Neural cell (in vitro differentiated cells): ENCODE data around the gene CYP2A6. TPM values are rescaled to one million over a fixed set of nuclear protein-coding genes. Genes with fewer than 3 reads are reported as not detected.

ENCODE experiments used
- H2AFZ ChIP-seq: fragments of 200-600, 300-800 bp; sonication (generic), shearing (Covaris generic); 2 replicates; pipeline ENCODE4 v1.6.0; 2014; ENCODE audit warnings: low read depth, mild to moderate bottlenecking, antibody characterized with exemption, low read length, moderate library complexity
- H3F3A ChIP-seq: fragments of 200-600 bp; shearing (Covaris generic); 2 replicates; pipeline ENCODE4 v1.6.1; 2016; ENCODE audit warnings: mild to moderate bottlenecking, moderate library complexity, mixed read lengths, antibody characterized with exemption, low read length; ENCODE audit not compliant: insufficient read depth, poor library complexity, severe bottlenecking
- H3K27ac ChIP-seq: fragments of 200-600, 300-800 bp; sonication (generic), shearing (Covaris generic); 2 replicates; pipeline ENCODE4 v1.5.1; 2014; ENCODE audit warnings: mild to moderate bottlenecking, low read length, moderate library complexity
- H3K27me3 ChIP-seq: fragments of 300-800, 200-600 bp; sonication (generic), shearing (Covaris generic); 2 replicates; pipeline ENCODE4 v1.6.0; 2014; ENCODE audit warnings: mild to moderate bottlenecking, low read depth, low read length, moderate library complexity; ENCODE audit not compliant: insufficient read depth
- H3K36me3 ChIP-seq: fragments of 300-800, 200-600 bp; sonication (generic), shearing (Covaris generic); 2 replicates; pipeline ENCODE4 v1.5.1; 2014; ENCODE audit warnings: mild to moderate bottlenecking, antibody characterized with exemption, low read length, moderate library complexity; ENCODE audit not compliant: insufficient read depth
- H3K4me2 ChIP-seq: fragments of 300-800, 200-600 bp; sonication (generic), shearing (Covaris generic); 2 replicates; pipeline ENCODE4 v1.6.0; 2014; ENCODE audit warnings: mild to moderate bottlenecking, low read length
- H3K4me3 ChIP-seq: fragments of 300-800, 200-600 bp; sonication (generic), shearing (Covaris generic); 2 replicates; pipeline ENCODE4 v1.5.1; 2014; ENCODE audit warnings: mild to moderate bottlenecking, low read length, moderate library complexity
- H3K79me2 ChIP-seq: fragments of 200-600 bp; shearing (Covaris generic); replicated peaks from 2 replicates; pipeline ENCODE4 v1.6.0; 2014; ENCODE audit warnings: mild to moderate bottlenecking, low read length, moderate library complexity; ENCODE audit not compliant: insufficient read depth
- H3K9ac ChIP-seq: fragments of 300-800, 200-600 bp; sonication (generic), shearing (Covaris generic); 2 replicates; pipeline ENCODE4 v1.6.1; 2016; ENCODE audit warnings: mild to moderate bottlenecking, low read length, mixed read lengths
- H3K9me2 ChIP-seq: fragments of 200-600 bp; shearing (Covaris generic); 2 replicates; pipeline ENCODE4 v1.6.1; 2016; ENCODE audit warnings: mild to moderate bottlenecking, low read length, mixed read lengths; ENCODE audit not compliant: insufficient read depth
- H3K9me3 ChIP-seq: fragments of 200-600, 300-800 bp; sonication (generic), shearing (Covaris generic); 2 replicates; pipeline ENCODE4 v1.6.1; 2016; ENCODE audit warnings: mild to moderate bottlenecking, mixed run types, low read length, moderate library complexity, mixed read lengths
- H4K20me1 ChIP-seq: fragments of 200-600 bp; shearing (Covaris generic); 2 replicates; pipeline ENCODE4 v1.6.1; 2016; ENCODE audit warnings: mild to moderate bottlenecking, mixed run types; ENCODE audit not compliant: insufficient read depth
- EP300 ChIP-seq: fragments of 450-650 bp; conservative IDR thresholded peaks from 2 replicates; pipeline ENCODE4 v1.6.1; 2014; ENCODE audit warnings: antibody characterized with exemption, mild to moderate bottlenecking, moderate library complexity; ENCODE audit not compliant: poor library complexity, severe bottlenecking
- EZH2 ChIP-seq: fragments of 200-600, 300-800 bp; shearing (Covaris generic), sonication (generic); IDR thresholded peaks from 2 replicates; pipeline ENCODE4 v1.6.1; 2014; ENCODE audit warnings: antibody characterized with exemption, low read length, borderline replicate concordance, mild to moderate bottlenecking; ENCODE audit not compliant: insufficient read depth, poor library complexity, severe bottlenecking
- MXI1 ChIP-seq: fragments of 450-650 bp; conservative IDR thresholded peaks from 2 replicates; pipeline ENCODE4 v1.6.1; 2014; ENCODE audit warnings: antibody characterized with exemption, mild to moderate bottlenecking; ENCODE audit not compliant: poor library complexity, severe bottlenecking
- POLR2AphosphoS5 ChIP-seq: IDR thresholded peaks from 2 replicates; pipeline ENCODE4 v1.6.1; 2012
- RAD21 ChIP-seq: fragments of 450-650 bp; conservative IDR thresholded peaks from 2 replicates; pipeline ENCODE4 v1.6.1; 2014; ENCODE audit warnings: antibody characterized with exemption, mild to moderate bottlenecking, moderate library complexity
- SMC3 ChIP-seq: fragments of 450-650 bp; conservative IDR thresholded peaks from 2 replicates; pipeline ENCODE4 v1.6.1; 2014; ENCODE audit warnings: antibody characterized with exemption, mild to moderate bottlenecking, moderate library complexity; ENCODE audit not compliant: poor library complexity
- TAF1 ChIP-seq: IDR thresholded peaks from 2 replicates; pipeline ENCODE4 v1.6.1; 2012; ENCODE audit warnings: low read depth
- polyA plus RNA-seq: library from polyadenylated mRNA; depleted of rRNA; stranded (reverse); fragments of >200 nt; gene quantifications from 2 replicates; pipeline ENCODE4 v1.2.3, GENCODE V29; 2014
- TF ChIP-seq, protein P1 (sequence below): IDR thresholded peaks from 2 replicates; pipeline ENCODE4 v1.6.1; 2012; ENCODE audit warnings: borderline replicate concordance
- TF ChIP-seq, protein P2 (sequence below): fragments of 450-650 bp; IDR thresholded peaks from 2 replicates; pipeline ENCODE4 v1.5.1; 2014; ENCODE audit warnings: antibody characterized with exemption, mild to moderate bottlenecking, moderate library complexity; ENCODE audit not compliant: poor library complexity, severe bottlenecking

CYP2A6 gene
- polyA plus RNA-seq, 1 donor from 2014 or later, result not detected

GRCh38 chr19:40800339-40800996 lies 49.8 kb downstream of the CYP2A6 start:
- peaks cover 10% of the 10 kb centered on the region for H4K20me1 ChIP-seq
- peaks cover 3% of the 10 kb centered on the region for H3K36me3 ChIP-seq
- TF ChIP-seq EP300 (no peak), POLR2AphosphoS5 (no peak), EZH2 (no peak), TAF1 (no peak), MXI1 (no peak), SMC3 (no peak), RAD21 (no peak)
- TF ChIP-seq, protein P1, sequence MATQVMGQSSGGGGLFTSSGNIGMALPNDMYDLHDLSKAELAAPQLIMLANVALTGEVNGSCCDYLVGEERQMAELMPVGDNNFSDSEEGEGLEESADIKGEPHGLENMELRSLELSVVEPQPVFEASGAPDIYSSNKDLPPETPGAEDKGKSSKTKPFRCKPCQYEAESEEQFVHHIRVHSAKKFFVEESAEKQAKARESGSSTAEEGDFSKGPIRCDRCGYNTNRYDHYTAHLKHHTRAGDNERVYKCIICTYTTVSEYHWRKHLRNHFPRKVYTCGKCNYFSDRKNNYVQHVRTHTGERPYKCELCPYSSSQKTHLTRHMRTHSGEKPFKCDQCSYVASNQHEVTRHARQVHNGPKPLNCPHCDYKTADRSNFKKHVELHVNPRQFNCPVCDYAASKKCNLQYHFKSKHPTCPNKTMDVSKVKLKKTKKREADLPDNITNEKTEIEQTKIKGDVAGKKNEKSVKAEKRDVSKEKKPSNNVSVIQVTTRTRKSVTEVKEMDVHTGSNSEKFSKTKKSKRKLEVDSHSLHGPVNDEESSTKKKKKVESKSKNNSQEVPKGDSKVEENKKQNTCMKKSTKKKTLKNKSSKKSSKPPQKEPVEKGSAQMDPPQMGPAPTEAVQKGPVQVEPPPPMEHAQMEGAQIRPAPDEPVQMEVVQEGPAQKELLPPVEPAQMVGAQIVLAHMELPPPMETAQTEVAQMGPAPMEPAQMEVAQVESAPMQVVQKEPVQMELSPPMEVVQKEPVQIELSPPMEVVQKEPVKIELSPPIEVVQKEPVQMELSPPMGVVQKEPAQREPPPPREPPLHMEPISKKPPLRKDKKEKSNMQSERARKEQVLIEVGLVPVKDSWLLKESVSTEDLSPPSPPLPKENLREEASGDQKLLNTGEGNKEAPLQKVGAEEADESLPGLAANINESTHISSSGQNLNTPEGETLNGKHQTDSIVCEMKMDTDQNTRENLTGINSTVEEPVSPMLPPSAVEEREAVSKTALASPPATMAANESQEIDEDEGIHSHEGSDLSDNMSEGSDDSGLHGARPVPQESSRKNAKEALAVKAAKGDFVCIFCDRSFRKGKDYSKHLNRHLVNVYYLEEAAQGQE, result no peak
- TF ChIP-seq, protein P2, sequence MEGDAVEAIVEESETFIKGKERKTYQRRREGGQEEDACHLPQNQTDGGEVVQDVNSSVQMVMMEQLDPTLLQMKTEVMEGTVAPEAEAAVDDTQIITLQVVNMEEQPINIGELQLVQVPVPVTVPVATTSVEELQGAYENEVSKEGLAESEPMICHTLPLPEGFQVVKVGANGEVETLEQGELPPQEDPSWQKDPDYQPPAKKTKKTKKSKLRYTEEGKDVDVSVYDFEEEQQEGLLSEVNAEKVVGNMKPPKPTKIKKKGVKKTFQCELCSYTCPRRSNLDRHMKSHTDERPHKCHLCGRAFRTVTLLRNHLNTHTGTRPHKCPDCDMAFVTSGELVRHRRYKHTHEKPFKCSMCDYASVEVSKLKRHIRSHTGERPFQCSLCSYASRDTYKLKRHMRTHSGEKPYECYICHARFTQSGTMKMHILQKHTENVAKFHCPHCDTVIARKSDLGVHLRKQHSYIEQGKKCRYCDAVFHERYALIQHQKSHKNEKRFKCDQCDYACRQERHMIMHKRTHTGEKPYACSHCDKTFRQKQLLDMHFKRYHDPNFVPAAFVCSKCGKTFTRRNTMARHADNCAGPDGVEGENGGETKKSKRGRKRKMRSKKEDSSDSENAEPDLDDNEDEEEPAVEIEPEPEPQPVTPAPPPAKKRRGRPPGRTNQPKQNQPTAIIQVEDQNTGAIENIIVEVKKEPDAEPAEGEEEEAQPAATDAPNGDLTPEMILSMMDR, result no peak
- no peaks in the 10 kb centered on the region for H3F3A ChIP-seq
- peak overlapping the region; percentile 87 for H3K4me2 ChIP-seq
- H3K27me3 ChIP-seq, result no peaks in the 10 kb centered on the region
- no peaks in the 10 kb centered on the region for H3K9me3 ChIP-seq
- no peaks in the 10 kb centered on the region for H3K9me2 ChIP-seq
- H3K9ac ChIP-seq, result peak overlapping the region; percentile 94
- H3K27ac ChIP-seq, result peak overlapping the region; percentile 76
- peak overlapping the region; percentile 92 for H3K4me3 ChIP-seq
- H3K79me2 ChIP-seq, result peaks cover 58% of the 10 kb centered on the region
- no peak overlapping the region for H2AFZ ChIP-seq

GRCh38 chr19:40799558-40800338 lies 50.5 kb downstream of the CYP2A6 start:
- H3K9me3 ChIP-seq, result no peaks in the 10 kb centered on the region
- H3K27me3 ChIP-seq, result no peaks in the 10 kb centered on the region
- H3K27ac ChIP-seq, result peak overlapping the region; percentile 76
- no peaks in the 10 kb centered on the region for H3F3A ChIP-seq
- TF ChIP-seq MXI1 (peak; percentile 3), SMC3 (no peak), EP300 (no peak)
- TF ChIP-seq, protein P1, result no peak
- H3K4me3 ChIP-seq, result peak overlapping the region; percentile 92
- H3K36me3 ChIP-seq, result no peaks in the 10 kb centered on the region
- peak overlapping the region; percentile 87 for H3K4me2 ChIP-seq
- H3K9ac ChIP-seq, result peak overlapping the region; percentile 94
- peaks cover 10% of the 10 kb centered on the region for H4K20me1 ChIP-seq
- H3K79me2 ChIP-seq, result peaks cover 53% of the 10 kb centered on the region
- no peak overlapping the region for H2AFZ ChIP-seq
- no peaks in the 10 kb centered on the region for H3K9me2 ChIP-seq
